Measurements from ENCODE around the gene PPM1L.

- no peak for TF ChIP-seq EZH2 (IDR thresholded peaks at IDR 0.05; ENCODE audit: low read depth)
- TF ChIP-seq, protein P1, sequence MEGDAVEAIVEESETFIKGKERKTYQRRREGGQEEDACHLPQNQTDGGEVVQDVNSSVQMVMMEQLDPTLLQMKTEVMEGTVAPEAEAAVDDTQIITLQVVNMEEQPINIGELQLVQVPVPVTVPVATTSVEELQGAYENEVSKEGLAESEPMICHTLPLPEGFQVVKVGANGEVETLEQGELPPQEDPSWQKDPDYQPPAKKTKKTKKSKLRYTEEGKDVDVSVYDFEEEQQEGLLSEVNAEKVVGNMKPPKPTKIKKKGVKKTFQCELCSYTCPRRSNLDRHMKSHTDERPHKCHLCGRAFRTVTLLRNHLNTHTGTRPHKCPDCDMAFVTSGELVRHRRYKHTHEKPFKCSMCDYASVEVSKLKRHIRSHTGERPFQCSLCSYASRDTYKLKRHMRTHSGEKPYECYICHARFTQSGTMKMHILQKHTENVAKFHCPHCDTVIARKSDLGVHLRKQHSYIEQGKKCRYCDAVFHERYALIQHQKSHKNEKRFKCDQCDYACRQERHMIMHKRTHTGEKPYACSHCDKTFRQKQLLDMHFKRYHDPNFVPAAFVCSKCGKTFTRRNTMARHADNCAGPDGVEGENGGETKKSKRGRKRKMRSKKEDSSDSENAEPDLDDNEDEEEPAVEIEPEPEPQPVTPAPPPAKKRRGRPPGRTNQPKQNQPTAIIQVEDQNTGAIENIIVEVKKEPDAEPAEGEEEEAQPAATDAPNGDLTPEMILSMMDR (conservative IDR thresholded peaks at IDR 0.05) = no peak
Measured at GRCh38 chr3:160826408-160826807, 70.4 kb downstream of the PPM1L start.

Data from PC-9 (cell line).